Sigmoid colon (tissue), 4 donors: ENCODE measurements around the gene CFAP54.

Experiments used
- POLR2AphosphoS5 ChIP-seq, 4 donors: sonication (generic); formaldehyde crosslinking; IDR thresholded peaks; one replicate each; pipeline ENCODE4 v1.6.1; 2017; ENCODE audit warnings: antibody characterized with exemption in 4 of 4
- TF ChIP-seq, protein P1 (sequence below), 4 experiments: fragments of 450-650 bp in 3 of 4; fragments of 200-600 bp in 1 of 4; IDR thresholded peaks; one replicate each; pipeline ENCODE4 v1.5.1; 2016 to 2019; ENCODE audit warnings: antibody characterized with exemption in 4 of 4, mild to moderate bottlenecking in 3 of 4, moderate library complexity in 2 of 4

GRCh38 chr12:96534339-96534738 lies 45.0 kb downstream of the CFAP54 start:
- TF ChIP-seq POLR2AphosphoS5 (IDR thresholded peaks at IDR 0.05), result no peak
- TF ChIP-seq, protein P1, sequence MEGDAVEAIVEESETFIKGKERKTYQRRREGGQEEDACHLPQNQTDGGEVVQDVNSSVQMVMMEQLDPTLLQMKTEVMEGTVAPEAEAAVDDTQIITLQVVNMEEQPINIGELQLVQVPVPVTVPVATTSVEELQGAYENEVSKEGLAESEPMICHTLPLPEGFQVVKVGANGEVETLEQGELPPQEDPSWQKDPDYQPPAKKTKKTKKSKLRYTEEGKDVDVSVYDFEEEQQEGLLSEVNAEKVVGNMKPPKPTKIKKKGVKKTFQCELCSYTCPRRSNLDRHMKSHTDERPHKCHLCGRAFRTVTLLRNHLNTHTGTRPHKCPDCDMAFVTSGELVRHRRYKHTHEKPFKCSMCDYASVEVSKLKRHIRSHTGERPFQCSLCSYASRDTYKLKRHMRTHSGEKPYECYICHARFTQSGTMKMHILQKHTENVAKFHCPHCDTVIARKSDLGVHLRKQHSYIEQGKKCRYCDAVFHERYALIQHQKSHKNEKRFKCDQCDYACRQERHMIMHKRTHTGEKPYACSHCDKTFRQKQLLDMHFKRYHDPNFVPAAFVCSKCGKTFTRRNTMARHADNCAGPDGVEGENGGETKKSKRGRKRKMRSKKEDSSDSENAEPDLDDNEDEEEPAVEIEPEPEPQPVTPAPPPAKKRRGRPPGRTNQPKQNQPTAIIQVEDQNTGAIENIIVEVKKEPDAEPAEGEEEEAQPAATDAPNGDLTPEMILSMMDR (IDR thresholded peaks at IDR 0.05), result no peak
